HepG2 (cell line): Measurements from ENCODE around the gene RAB34. TPM values are rescaled to one million over a fixed set of nuclear protein-coding genes. Genes with fewer than 3 reads are reported as not detected.

Experiments
- ERF ChIP-seq: IDR thresholded peaks from 2 replicates; pipeline ENCODE4 v1.6.1; 2018; ENCODE audit warnings: missing biosample characterization, missing genetic modification reagents
- FOSL1 ChIP-seq: sonication (generic); formaldehyde crosslinking; IDR thresholded peaks from 2 replicates; pipeline ENCODE4 v1.9.0; 2021; ENCODE audit warnings: missing genetic modification reagents, borderline replicate concordance
- GZF1 ChIP-seq: sonication (generic); formaldehyde crosslinking; IDR thresholded peaks from 2 replicates; pipeline ENCODE4 v1.5.1; 2020; ENCODE audit warnings: mild to moderate bottlenecking, missing genetic modification reagents
- HMG20B ChIP-seq: conservative IDR thresholded peaks from 2 replicates; pipeline ENCODE4 v1.6.1; 2016; ENCODE audit warnings: missing genetic modification reagents, missing compliant biosample characterization
- IKZF1 ChIP-seq: fragments of 450-650 bp; IDR thresholded peaks from 2 replicates; pipeline ENCODE4 v1.7.1; 2016
- KMT2B ChIP-seq: IDR thresholded peaks from 2 replicates; pipeline ENCODE4 v1.6.1; 2016; ENCODE audit warnings: missing genetic modification reagents, missing compliant biosample characterization
- MLLT10 ChIP-seq: sonication (generic); formaldehyde crosslinking; IDR thresholded peaks from 2 replicates; pipeline ENCODE4 v1.4.0; 2020; ENCODE audit warnings: missing genetic modification reagents
- NFRKB ChIP-seq: fragments of 450-650 bp; IDR thresholded peaks from 2 replicates; pipeline ENCODE4 v1.6.1; 2017
- NKX3-1 ChIP-seq: sonication (generic); formaldehyde crosslinking; IDR thresholded peaks from 2 replicates; pipeline ENCODE4 v1.5.0; 2020; ENCODE audit warnings: missing genetic modification reagents
- NR2F2 ChIP-seq: IDR thresholded peaks from 2 replicates; pipeline ENCODE4 v1.6.1; 2012; ENCODE audit warnings: low read depth, inconsistent platforms, borderline replicate concordance
- PHF5A ChIP-seq: IDR thresholded peaks from one replicate; pipeline ENCODE4 v1.6.1; 2018; ENCODE audit warnings: low read depth, missing genetic modification reagents; ENCODE audit not compliant: unreplicated experiment
- SATB2 ChIP-seq: sonication (generic); formaldehyde crosslinking; IDR thresholded peaks from 2 replicates; pipeline ENCODE4 v1.5.0; 2020; ENCODE audit warnings: missing genetic modification reagents
- SOX6 ChIP-seq, 2 experiments: fragments of 450-650 bp in 1 of 2; sonication (generic) in 1 of 2; formaldehyde crosslinking in 1 of 2; IDR thresholded peaks; 2 replicates each; pipeline versions ENCODE4 v1.4.0 to v1.6.1; 2017 to 2020; ENCODE audit warnings: antibody characterized with exemption in 1 of 2, mild to moderate bottlenecking in 1 of 2, missing genetic modification reagents in 1 of 2
- SP2 ChIP-seq: sonication (generic); formaldehyde crosslinking; IDR thresholded peaks from 2 replicates; pipeline ENCODE4 v1.5.1; 2020; ENCODE audit warnings: mild to moderate bottlenecking, missing genetic modification reagents
- SUZ12 ChIP-seq: fragments of 150-350 bp; IDR thresholded peaks from 2 replicates; pipeline ENCODE4 v1.6.1; 2014; ENCODE audit warnings: low read depth, low read length
- ZBTB1 ChIP-seq: sonication (generic); formaldehyde crosslinking; IDR thresholded peaks from 2 replicates; pipeline ENCODE4 v1.4.0; 2020; ENCODE audit warnings: missing genetic modification reagents, borderline replicate concordance
- ZFY ChIP-seq: sonication (generic); formaldehyde crosslinking; IDR thresholded peaks from 2 replicates; pipeline ENCODE4 v1.4.0; 2020; ENCODE audit warnings: missing genetic modification reagents
- ZNF350 ChIP-seq: sonication (generic); formaldehyde crosslinking; IDR thresholded peaks from 2 replicates; pipeline ENCODE4 v1.4.0; 2020; ENCODE audit warnings: mild to moderate bottlenecking, low read depth, missing genetic modification reagents, borderline replicate concordance
- ZNF468 ChIP-seq: sonication (generic); formaldehyde crosslinking; IDR thresholded peaks from 2 replicates; pipeline ENCODE4 v1.8.0; 2022; ENCODE audit warnings: mild to moderate bottlenecking, moderate library complexity, missing genetic modification reagents
- ZNF530 ChIP-seq: sonication (generic); formaldehyde crosslinking; IDR thresholded peaks from 2 replicates; pipeline ENCODE4 v1.5.0; 2020; ENCODE audit warnings: low read depth, mild to moderate bottlenecking, missing genetic modification reagents
- ZNF569 ChIP-seq: sonication (generic); formaldehyde crosslinking; IDR thresholded peaks from 2 replicates; pipeline ENCODE4 v1.5.0; 2020; ENCODE audit warnings: mild to moderate bottlenecking, missing genetic modification reagents, moderate library complexity, borderline replicate concordance
- ZNF720 ChIP-seq: sonication (generic); formaldehyde crosslinking; IDR thresholded peaks from 2 replicates; pipeline ENCODE4 v1.4.0; 2020; ENCODE audit warnings: missing genetic modification reagents
- ZNF768 ChIP-seq: sonication (generic); formaldehyde crosslinking; IDR thresholded peaks from 2 replicates; pipeline ENCODE4 v1.4.0; 2020; ENCODE audit warnings: missing genetic modification reagents
- ZSCAN21 ChIP-seq: sonication (generic); formaldehyde crosslinking; IDR thresholded peaks from 2 replicates; pipeline ENCODE4 v1.8.0; 2022; ENCODE audit warnings: mild to moderate bottlenecking, missing genetic modification reagents, moderate library complexity, borderline replicate concordance
- ZSCAN29 ChIP-seq: sonication (generic); formaldehyde crosslinking; conservative IDR thresholded peaks from 2 replicates; pipeline ENCODE4 v1.4.0; 2020; ENCODE audit warnings: mild to moderate bottlenecking, missing genetic modification reagents
- polyA plus RNA-seq, 8 experiments: library from polyadenylated mRNA; depleted of rRNA in 3 of 8; stranded (reverse) in 7 of 8; unstranded in 1 of 8; fragments of >200 nt; fragmentation: Illumina TruSeq in 4 of 8; extraction: Trizol in 4 of 8; gene quantifications; 2 replicates each; pipeline versions ENCODE4 v1.2.1 to v1.2.3, GENCODE V29; 2011 to 2016; ENCODE audit warnings: low read depth in 4 of 8, missing spikeins in 1 of 8, mixed read lengths in 1 of 8; ENCODE audit not compliant: insufficient read depth in 1 of 8
- total RNA-seq, 5 experiments: library from RNA; depleted of rRNA; stranded (reverse); fragments of >200 nt; fragmentation: Illumina TruSeq; extraction: Trizol; gene quantifications; 2 replicates each; pipeline ENCODE4 v1.2.3, GENCODE V29; 2016; ENCODE audit warnings: low read depth in 1 of 5
- TF ChIP-seq, protein P1 (sequence below): IDR thresholded peaks from 2 replicates; pipeline ENCODE4 v1.6.1; 2016; ENCODE audit warnings: missing biosample characterization, missing genetic modification reagents, low read depth
- TF ChIP-seq, protein P2 (sequence below): sonication (generic); formaldehyde crosslinking; IDR thresholded peaks from 2 replicates; pipeline ENCODE4 v1.9.0; 2021; ENCODE audit warnings: missing genetic modification reagents, borderline replicate concordance
- TF ChIP-seq, protein P3 (sequence below): sonication (generic); formaldehyde crosslinking; IDR thresholded peaks from 2 replicates; pipeline ENCODE4 v1.5.1; 2020; ENCODE audit warnings: missing genetic modification reagents, mild to moderate bottlenecking, borderline replicate concordance

Gene RAB34
- total and polyA plus RNA-seq, 2 of the 13 experiments (the other 11 are each of a cell fraction or from before 2014, with no cell fraction given): 0.49 TPM; not detected in 1

DNA sequence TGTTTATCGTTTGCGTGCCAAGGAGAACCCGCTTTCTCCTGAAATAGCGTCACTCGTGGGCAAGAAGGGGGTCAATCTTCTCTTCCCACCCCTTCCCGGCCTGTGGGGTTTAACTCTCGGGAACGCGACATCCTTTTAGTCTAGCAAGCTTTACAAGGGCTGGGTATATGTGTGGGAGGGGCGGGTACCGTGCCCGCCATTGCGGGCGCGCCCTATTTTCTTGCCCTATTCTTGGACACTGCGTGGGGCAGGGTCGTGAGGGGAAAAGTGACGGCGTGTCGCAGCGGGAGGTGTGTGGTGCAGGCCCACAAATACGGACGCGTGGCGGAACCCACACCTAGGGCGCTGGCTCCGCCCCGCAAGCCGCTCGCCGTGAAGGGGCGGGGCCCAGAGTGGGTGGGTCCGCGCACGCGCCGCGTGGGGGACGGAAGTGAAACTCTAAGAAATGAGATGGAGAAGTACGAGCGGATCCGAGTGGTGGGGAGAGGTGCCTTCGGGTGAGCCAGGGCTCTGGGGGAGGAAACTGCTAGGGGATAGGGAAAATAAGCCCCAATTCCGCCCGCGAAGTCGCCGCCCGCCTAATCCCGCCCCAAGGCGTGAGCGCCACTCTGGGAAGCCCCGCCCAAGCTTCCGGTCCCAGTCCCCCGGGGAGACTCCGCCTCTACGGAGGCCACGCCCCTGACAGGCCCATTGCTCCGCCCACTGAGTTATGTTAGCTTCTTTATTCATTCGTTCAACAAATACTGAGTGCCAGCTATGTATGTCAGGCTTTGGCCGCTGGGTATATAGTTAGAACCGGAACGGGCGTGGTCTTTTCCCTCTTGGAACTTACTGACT, 10.9 kb upstream of the RAB34 start, which contains the start of gene NEK8 (continued):
- TF ChIP-seq, protein P1, sequence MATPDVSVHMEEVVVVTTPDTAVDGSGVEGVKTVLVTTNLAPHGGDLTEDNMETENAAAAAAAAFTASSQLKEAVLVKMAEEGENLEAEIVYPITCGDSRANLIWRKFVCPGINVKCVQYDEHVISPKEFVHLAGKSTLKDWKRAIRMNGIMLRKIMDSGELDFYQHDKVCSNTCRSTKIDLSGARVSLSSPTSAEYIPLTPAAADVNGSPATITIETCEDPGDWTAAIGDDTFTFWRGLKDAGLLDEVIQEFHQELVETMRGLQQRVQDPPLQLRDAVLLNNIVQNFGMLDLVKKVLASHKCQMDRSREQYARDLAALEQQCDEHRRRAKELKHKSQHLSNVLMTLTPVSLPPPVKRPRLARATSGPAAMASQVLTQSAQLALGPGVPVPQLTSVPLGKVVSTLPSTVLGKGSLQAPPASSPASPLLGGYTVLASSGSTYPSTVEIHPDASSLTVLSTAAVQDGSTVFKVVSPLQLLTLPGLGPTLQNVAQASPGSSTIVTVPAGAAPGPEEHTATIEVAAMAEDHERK (CRISPR knock-in tag): no peak
- TF ChIP-seq ZSCAN21 (CRISPR knock-in tag) (peak; percentile 37; the same call in 1 of the 2 replicates), PHF5A (peak; percentile 6), HMG20B (CRISPR knock-in tag) (no peak), GZF1 (CRISPR knock-in tag) (no peak), ZFY (peak; percentile 88), FOSL1 (CRISPR knock-in tag) (no peak), ZNF720 (no peak), ZNF569 (CRISPR knock-in tag) (no peak), ZNF530 (no peak), SOX6 (IDR thresholded peaks at IDR 0.05) (no peak), SOX6 (CRISPR knock-in tag; IDR thresholded peaks at IDR 0.05) (peak; percentile 33), ZNF350 (CRISPR knock-in tag) (no peak; the same call in 1 of the 2 replicates), ZNF468 (CRISPR knock-in tag) (no peak), KMT2B (CRISPR knock-in tag) (0 out of 2 replicates have a peak, but pooled peaks have one; percentile 18), MLLT10 (CRISPR knock-in tag) (no peak), SP2 (CRISPR knock-in tag) (peak; percentile 52; the same call in 1 of the 2 replicates), ERF (no peak), ZBTB1 (CRISPR knock-in tag) (no peak), ZNF768 (CRISPR knock-in tag) (peak; percentile 30; the same call in 1 of the 2 replicates), NKX3-1 (CRISPR knock-in tag) (0 out of 2 replicates have a peak, but pooled peaks have one; percentile 15), IKZF1 (no peak), SATB2 (CRISPR knock-in tag) (no peak), ZSCAN29 (CRISPR knock-in tag) (0 out of 2 replicates have a peak, but pooled peaks have one; percentile 16), SUZ12 (no peak), NR2F2 (peak; percentile 37; the same call in 1 of the 2 replicates), NFRKB (no peak)
- TF ChIP-seq, protein P2, sequence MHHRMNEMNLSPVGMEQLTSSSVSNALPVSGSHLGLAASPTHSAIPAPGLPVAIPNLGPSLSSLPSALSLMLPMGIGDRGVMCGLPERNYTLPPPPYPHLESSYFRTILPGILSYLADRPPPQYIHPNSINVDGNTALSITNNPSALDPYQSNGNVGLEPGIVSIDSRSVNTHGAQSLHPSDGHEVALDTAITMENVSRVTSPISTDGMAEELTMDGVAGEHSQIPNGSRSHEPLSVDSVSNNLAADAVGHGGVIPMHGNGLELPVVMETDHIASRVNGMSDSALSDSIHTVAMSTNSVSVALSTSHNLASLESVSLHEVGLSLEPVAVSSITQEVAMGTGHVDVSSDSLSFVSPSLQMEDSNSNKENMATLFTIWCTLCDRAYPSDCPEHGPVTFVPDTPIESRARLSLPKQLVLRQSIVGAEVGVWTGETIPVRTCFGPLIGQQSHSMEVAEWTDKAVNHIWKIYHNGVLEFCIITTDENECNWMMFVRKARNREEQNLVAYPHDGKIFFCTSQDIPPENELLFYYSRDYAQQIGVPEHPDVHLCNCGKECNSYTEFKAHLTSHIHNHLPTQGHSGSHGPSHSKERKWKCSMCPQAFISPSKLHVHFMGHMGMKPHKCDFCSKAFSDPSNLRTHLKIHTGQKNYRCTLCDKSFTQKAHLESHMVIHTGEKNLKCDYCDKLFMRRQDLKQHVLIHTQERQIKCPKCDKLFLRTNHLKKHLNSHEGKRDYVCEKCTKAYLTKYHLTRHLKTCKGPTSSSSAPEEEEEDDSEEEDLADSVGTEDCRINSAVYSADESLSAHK (CRISPR knock-in tag): no peak
- TF ChIP-seq, protein P3, sequence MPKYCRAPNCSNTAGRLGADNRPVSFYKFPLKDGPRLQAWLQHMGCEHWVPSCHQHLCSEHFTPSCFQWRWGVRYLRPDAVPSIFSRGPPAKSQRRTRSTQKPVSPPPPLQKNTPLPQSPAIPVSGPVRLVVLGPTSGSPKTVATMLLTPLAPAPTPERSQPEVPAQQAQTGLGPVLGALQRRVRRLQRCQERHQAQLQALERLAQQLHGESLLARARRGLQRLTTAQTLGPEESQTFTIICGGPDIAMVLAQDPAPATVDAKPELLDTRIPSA (CRISPR knock-in tag): no peak
